SK-N-MC (cell line): Measurements from ENCODE around the gene HDC.

Source experiments
- EZH2 ChIP-seq: fragments of 200-600 bp; sonication (generic); IDR thresholded peaks from one replicate; pipeline ENCODE4 v1.6.1; 2017; ENCODE audit warnings: antibody characterized with exemption
- POLR2AphosphoS5 ChIP-seq: IDR thresholded peaks from 2 replicates; pipeline ENCODE4 v1.6.1; 2012; ENCODE audit warnings: mild to moderate bottlenecking, low read depth, low read length, borderline replicate concordance

DNA sequence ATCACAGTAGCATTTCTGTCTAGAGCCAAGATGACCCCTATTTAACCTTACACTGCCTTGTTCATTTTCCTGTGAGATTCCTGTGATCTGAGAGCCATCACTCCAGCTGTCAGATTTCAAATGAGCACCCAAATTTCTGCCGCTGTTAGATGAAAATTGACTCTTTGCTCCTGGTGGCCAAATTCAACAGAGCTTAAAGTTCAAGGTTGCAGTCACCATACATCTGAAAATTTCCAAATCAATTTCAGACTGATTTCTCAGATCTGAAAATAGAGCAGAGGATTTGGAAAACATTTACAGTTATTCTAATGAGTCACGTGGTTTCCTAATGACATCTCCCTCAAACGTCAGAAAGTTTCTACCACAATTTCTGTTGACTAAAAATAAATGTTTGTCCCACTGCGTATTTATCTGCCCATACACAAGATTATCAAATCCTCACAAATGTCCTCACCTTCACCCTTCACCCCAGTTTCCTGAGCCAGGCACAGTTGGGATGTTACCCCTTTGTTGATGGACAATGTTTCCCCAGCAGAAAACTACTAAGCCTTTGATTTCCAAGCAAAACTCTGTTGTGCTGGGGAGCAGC is 16.4 kb downstream of the HDC start:
- TF ChIP-seq EZH2 (no peak), POLR2AphosphoS5 (no peak)
